Heart left ventricle (tissue), 16 donors: ENCODE results near the gene PKD1. TPM values are rescaled to one million over a fixed set of nuclear protein-coding genes. Genes with fewer than 3 reads are reported as not detected.

ENCODE experiments used
- ATAC-seq, 4 donors: fragments of 200-7000 bp; cut with Tn5 transposase; one replicate each; pipeline ENCODE4 v1.9.1; 2020 to 2022; ENCODE audit warnings: moderate library complexity in 4 of 4, mild to moderate bottlenecking in 3 of 4, moderate number of reproducible peaks in 1 of 4
- DNase-seq, 5 donors: peaks; one replicate each; pipeline ENCODE4 v3.0.0-alpha.2; 2020
- H3K27ac ChIP-seq, 12 donors: fragments of 200-600 bp; sonication (generic) in 4 of 12; one replicate each; pipeline versions ENCODE4 v1.5.0 to v1.8.0; 2016 to 2022; ENCODE audit warnings: mild to moderate bottlenecking in 2 of 12
- H3K27me3 ChIP-seq, 9 donors: fragments of 200-600 bp; sonication (generic) in 2 of 9; one replicate each; pipeline versions ENCODE4 v1.5.1 to v1.8.0; 2016 to 2022; ENCODE audit warnings: mild to moderate bottlenecking in 3 of 9
- H3K36me3 ChIP-seq, 9 donors: fragments of 200-600 bp; sonication (generic) in 2 of 9; one replicate each; pipeline versions ENCODE4 v1.5.0 to v1.8.0; 2018 to 2022; ENCODE audit warnings: mild to moderate bottlenecking in 2 of 9
- H3K4me1 ChIP-seq, 12 donors: fragments of 200-600 bp; sonication (generic) in 4 of 12; one replicate each; pipeline versions ENCODE4 v1.5.0 to v1.8.0; 2016 to 2022; ENCODE audit warnings: mild to moderate bottlenecking in 3 of 12
- H3K4me3 ChIP-seq, 12 donors: fragments of 200-600 bp; sonication (generic) in 4 of 12; one replicate each; pipeline versions ENCODE4 v1.5.0 to v1.8.0; 2017 to 2022; ENCODE audit warnings: mild to moderate bottlenecking in 9 of 12, moderate library complexity in 4 of 12
- H3K9me3 ChIP-seq, 12 donors: fragments of 200-600 bp; sonication (generic) in 4 of 12; one replicate each; pipeline versions ENCODE4 v1.5.0 to v1.8.0; 2016 to 2022; ENCODE audit warnings: mild to moderate bottlenecking in 1 of 12
- CTCF ChIP-seq, 12 donors: fragments of 200-600 bp; sonication (generic) in 4 of 12; IDR thresholded peaks; one replicate each; pipeline versions ENCODE4 v1.5.0 to v1.8.0; 2018 to 2022; ENCODE audit warnings: antibody characterized with exemption in 12 of 12, mild to moderate bottlenecking in 5 of 12
- POLR2A ChIP-seq, 2 donors: fragments of 450-650 bp; IDR thresholded peaks; one replicate each; pipeline ENCODE4 v1.6.1; 2017; ENCODE audit warnings: antibody characterized with exemption in 2 of 2, mild to moderate bottlenecking in 2 of 2, moderate library complexity in 2 of 2
- WGBS, 4 donors: extraction: QIAGEN DNeasy Blood & Tissue Kit in 2 of 4; methylation state at CpG; one replicate each; pipeline versions ENCODE4 v1.1.5 to v1.1.7; 2013 to 2018; 5-methylcytosine and 5-hydroxymethylcytosine counted together
- intact Hi-C, 10 donors: fragments of 100-400 bp; cut with DNase I; formaldehyde crosslinking; loops; one replicate each; pipeline versions ENCODE4 v1.11.1 to v1.14.2; 2022
- polyA plus RNA-seq, 2 donors: library from polyadenylated mRNA; stranded (reverse); fragments of 200-250 nt; gene quantifications; one replicate each; pipeline ENCODE4 v1.2.3, GENCODE V29; 2013
- total RNA-seq, 9 donors: library from RNA; depleted of rRNA in 2 of 9; stranded (reverse); fragments of >200 nt in 2 of 9; fragmentation: NEBNext Ultra II Directional in 3 of 9; extraction: Animal tissue kit (Norgen Biotek cat#: 25700) in 3 of 9; gene quantifications; one replicate each; pipeline versions ENCODE4 v1.1.0 to v1.2.4, GENCODE V29; 2016 to 2023
- donor health status: ischemic (EF 13 %, LVEDD 7.1; RV severe dilation, severe dysfunction).
- donor health status: healthy with polysubstance abuse.
- donor health status: DM: no; HTN: yes; CAD: no.
- donor health status: DM: no; HTN: no; CAD: no.
- donor health status: ischemic (EF 25% LVEDD 6.9; RV normal size, moderate dysfunction).
- donor health status: ischemic (EF 25% LVEDD 5.7; RV mildly dilated, moderate dysfunction).
- donor health status: healthy.
- donor health status: DM: yes; HTN: yes; CAD: no.
- donor health status: ischemic (EF 35%, LVEDD 5.7; RV mildly dilated, moderate dysfunction).
- donor health status: nonischemic (EF 11% LVEDD 7.7; RV severe dilation, severe dysfunction).
- donor health status: DM: yes; HTN: yes; CAD: no.
- donor health status: PGD.
- donor health status: ischemic (EF 29% LVEDD 5.4; RV normal size, mild dysfunction).
- donor health status: nonischemic (EF 23%, LVEDD 6.1; RV moderate dilation, normal function).

The PKD1 gene
- total and polyA plus RNA-seq, 11 donors = 64.9 to 441 (median 105) TPM

GRCh38 chr16:2042171-2042985, 93.3 kb downstream of the PKD1 start:
- WGBS, 4 donors = 36 to 42% (median 38%) methylated on average over 8 to 22 of the region's 22 CpGs
- Histone ChIP-seq H3K4me3 (peak overlapping the region in 1 of 12 donors; percentile 6), H3K9me3 (no peaks in the 10 kb centered on the region), H3K27me3 (no peaks in the 10 kb centered on the region), H3K27ac (peak overlapping the region in 10 of 12 donors; percentile 50 to 97 (median 93)), H3K36me3 (peaks cover 0 to 20% (median 8%) of the 10 kb centered on the region in 9 donors), H3K4me1 (peaks cover 15 to 99% (median 82%) of the 10 kb centered on the region in 12 donors)
- DNase-seq (peak in 4 of 5 donors; percentile 75 to 88 (median 85)), ATAC-seq (peak; percentile 55 to 69 (median 62))
- no peak for TF ChIP-seq POLR2A (IDR thresholded peaks at IDR 0.05)
- TF ChIP-seq CTCF (IDR thresholded peaks at IDR 0.05) = no peak
- intact Hi-C loops = no loop called here

- 55 to 68% (median 66%) methylated on average over 16 to 20 of the region's 20 CpGs for WGBS, 4 donors
- Histone ChIP-seq H3K9me3 (no peaks in the 10 kb centered on the region), H3K27ac (peak overlapping the region in 11 of 12 donors; percentile 46 to 97 (median 94)), H3K4me1 (peaks cover 12 to 99% (median 81%) of the 10 kb centered on the region in 12 donors), H3K36me3 (peaks cover 2 to 35% (median 19%) of the 10 kb centered on the region in 9 donors), H3K27me3 (no peaks in the 10 kb centered on the region), H3K4me3 (no peak overlapping the region)
- intact Hi-C loops = no loop called here
- ATAC-seq = no peak
- TF ChIP-seq POLR2A (IDR thresholded peaks at IDR 0.05) = no peak
- no peak for DNase-seq
Observed at GRCh38 chr16:2040787-2041522, 94.7 kb downstream of the PKD1 start.

GRCh38 chr16:2040041-2040786, 95.5 kb downstream of the PKD1 start:
- WGBS, 4 donors = 62 to 69% (median 66%) methylated on average over 8 to 24 of the region's 24 CpGs
- H3K36me3 ChIP-seq = peaks cover 2 to 42% (median 23%) of the 10 kb centered on the region in 9 donors
- intact Hi-C loops = no loop called here
- TF ChIP-seq POLR2A (IDR thresholded peaks at IDR 0.05) (no peak), CTCF (IDR thresholded peaks at IDR 0.05) (no peak)
- no peak for DNase-seq
- peak overlapping the region; percentile 46 to 97 (median 94) for H3K27ac ChIP-seq
- peak overlapping the region in 6 of 12 donors; percentile 26 to 91 (median 66) for H3K4me3 ChIP-seq
- H3K9me3 ChIP-seq = no peaks in the 10 kb centered on the region
- peaks cover 11 to 99% (median 86%) of the 10 kb centered on the region in 12 donors for H3K4me1 ChIP-seq
- no peaks in the 10 kb centered on the region for H3K27me3 ChIP-seq
- ATAC-seq = no peak

GRCh38 chr16:2039274-2040031, 96.2 kb downstream of the PKD1 start:
- Histone ChIP-seq H3K27me3 (no peaks in the 10 kb centered on the region), H3K36me3 (peaks cover 2 to 48% (median 23%) of the 10 kb centered on the region in 9 donors), H3K27ac (peak overlapping the region; percentile 78 to 97 (median 94)), H3K4me3 (peak overlapping the region in 10 of 12 donors; percentile 11 to 91 (median 64)), H3K9me3 (no peaks in the 10 kb centered on the region), H3K4me1 (peaks cover 11 to 98% (median 88%) of the 10 kb centered on the region in 12 donors)
- peak; percentile 90 to 96 (median 92) for DNase-seq
- TF ChIP-seq POLR2A (IDR thresholded peaks at IDR 0.05) (no peak), CTCF (IDR thresholded peaks at IDR 0.05) (no peak)
- WGBS, 4 donors = 29 to 57% (median 49%) methylated on average over 10 to 29 of the region's 29 CpGs
- intact Hi-C loops = no loop called here
- peak; percentile 43 to 69 (median 54) for ATAC-seq
